Sigmoid colon (tissue), 7 donors: ENCODE results near the gene PRKCA. TPM values are rescaled to one million over a fixed set of nuclear protein-coding genes. Genes with fewer than 3 reads are reported as not detected.
A peak's percentile ranks its signal among the peaks of the same experiment; 100 is the strongest.

Source experiments
- DNase-seq: peaks from one replicate; pipeline ENCODE4 v3.0.0-alpha.2; 2019
- H3K27ac ChIP-seq, 4 donors: fragments of 200-600 bp; sonication (generic); one replicate each; pipeline ENCODE4 v1.5.1; 2016 to 2019; ENCODE audit warnings: mild to moderate bottlenecking in 1 of 4
- H3K27me3 ChIP-seq, 3 donors: fragments of 200-600 bp; sonication (generic); one replicate each; pipeline ENCODE4 v1.5.1; 2019; ENCODE audit warnings: mild to moderate bottlenecking in 1 of 3
- H3K36me3 ChIP-seq, 4 donors: fragments of 200-600 bp; sonication (generic); one replicate each; pipeline ENCODE4 v1.5.1; 2016 to 2019
- H3K4me1 ChIP-seq, 4 donors: fragments of 200-600 bp; sonication (generic); one replicate each; pipeline ENCODE4 v1.5.1; 2017 to 2019
- H3K4me3 ChIP-seq, 4 donors: fragments of 200-600 bp; sonication (generic); one replicate each; pipeline ENCODE4 v1.5.1; 2017 to 2019; ENCODE audit warnings: mild to moderate bottlenecking in 2 of 4, moderate library complexity in 1 of 4
- H3K9me3 ChIP-seq, 4 donors: fragments of 200-600 bp in 3 of 4; sonication (generic) in 3 of 4; one replicate each; pipeline versions ENCODE4 v1.5.1 to v1.6.1; 2013 to 2019
- CTCF ChIP-seq, 4 experiments: fragments of 450-650 bp in 3 of 4; fragments of 200-600 bp in 1 of 4; IDR thresholded peaks; one replicate each; pipeline ENCODE4 v1.5.1; 2016 to 2019; ENCODE audit warnings: antibody characterized with exemption in 4 of 4, mild to moderate bottlenecking in 3 of 4, moderate library complexity in 2 of 4
- EP300 ChIP-seq, 4 donors: sonication (generic); formaldehyde crosslinking; IDR thresholded peaks; one replicate each; pipeline ENCODE4 v1.6.1; 2017; ENCODE audit warnings: antibody characterized with exemption in 4 of 4
- POLR2A ChIP-seq, 2 donors: fragments of 450-650 bp; IDR thresholded peaks; one replicate each; pipeline ENCODE4 v1.6.1; 2016; ENCODE audit warnings: antibody characterized with exemption in 2 of 2, mild to moderate bottlenecking in 2 of 2, moderate library complexity in 2 of 2
- POLR2AphosphoS5 ChIP-seq, 4 donors: sonication (generic); formaldehyde crosslinking; IDR thresholded peaks; one replicate each; pipeline ENCODE4 v1.6.1; 2017; ENCODE audit warnings: antibody characterized with exemption in 4 of 4
- WGBS, 2 donors: extraction: QIAGEN DNeasy Blood & Tissue Kit; methylation state at CpG; one replicate each; pipeline ENCODE4 v1.1.7; 2013; 5-methylcytosine and 5-hydroxymethylcytosine counted together
- intact Hi-C: fragments of 100-400 bp; cut with DNase I; formaldehyde crosslinking; loops from one replicate; pipeline ENCODE4 v1.15.1; 2023
- polyA plus RNA-seq, 3 donors: library from polyadenylated mRNA; stranded (reverse); fragments of 200-250 nt; gene quantifications; one replicate each; pipeline ENCODE4 v1.2.3, GENCODE V29; 2013
- total RNA-seq, 4 donors: library from RNA; depleted of rRNA; stranded (reverse); fragments of >200 nt; gene quantifications; one replicate each; pipeline ENCODE4 v1.1.0, GENCODE V29; 2016
- donor health status: healthy with polysubstance abuse.
- donor health status: Bipolar disorder and iron deficiency.
- donor health status: healthy.

PRKCA gene
- total and polyA plus RNA-seq, 7 donors: 6.6 to 58.4 (median 42.6) TPM

- TF ChIP-seq POLR2A (IDR thresholded peaks at IDR 0.05) (no peak), POLR2AphosphoS5 (IDR thresholded peaks at IDR 0.05) (no peak), EP300 (IDR thresholded peaks at IDR 0.05) (no peak), CTCF (IDR thresholded peaks at IDR 0.05) (no peak)
- Histone ChIP-seq H3K4me3 (no peak overlapping the region), H3K36me3 (no peaks in the 10 kb centered on the region), H3K27ac (no peak overlapping the region), H3K4me1 (peaks cover 0 to 26% (median 16%) of the 10 kb centered on the region in 4 donors), H3K27me3 (no peaks in the 10 kb centered on the region), H3K9me3 (no peaks in the 10 kb centered on the region)
- intact Hi-C loops: no loop called here
- no peak for DNase-seq
- WGBS, 2 donors: 88 to 91% methylated on average over 2 of the region's 2 CpGs
Measured at GRCh38 chr17:66495035-66495434, 192.6 kb downstream of the PRKCA start.

- intact Hi-C loops: no loop called here
- no peaks in the 10 kb centered on the region for H3K9me3 ChIP-seq
- peaks cover 0 to 26% (median 16%) of the 10 kb centered on the region in 4 donors for H3K4me1 ChIP-seq
- DNase-seq: no peak
- no peak overlapping the region for H3K4me3 ChIP-seq
- TF ChIP-seq EP300 (IDR thresholded peaks at IDR 0.05) (no peak), POLR2AphosphoS5 (IDR thresholded peaks at IDR 0.05) (peak in 3 of 4 donors; percentile 36 to 64 (median 58))
- 38 to 64% methylated on average over 5 of the region's 5 CpGs for WGBS, 2 donors
- H3K27me3 ChIP-seq: no peaks in the 10 kb centered on the region
- no peaks in the 10 kb centered on the region for H3K36me3 ChIP-seq
- peak overlapping the region in 2 of 4 donors; percentile 26 to 33 for H3K27ac ChIP-seq
Measured at GRCh38 chr17:66496306-66496705, 193.9 kb downstream of the PRKCA start.

- WGBS, 2 donors: 96 to 97% methylated on average over 5 of the region's 5 CpGs
- intact Hi-C loops: no loop called here
- TF ChIP-seq CTCF (IDR thresholded peaks at IDR 0.05): no peak
- no peak for TF ChIP-seq POLR2A (IDR thresholded peaks at IDR 0.05)
- no peak for TF ChIP-seq EP300 (IDR thresholded peaks at IDR 0.05)
- TF ChIP-seq POLR2AphosphoS5 (IDR thresholded peaks at IDR 0.05): no peak
- no peak overlapping the region for H3K4me3 ChIP-seq
- H3K27me3 ChIP-seq: no peaks in the 10 kb centered on the region
- H3K9me3 ChIP-seq: no peaks in the 10 kb centered on the region
- H3K36me3 ChIP-seq: no peaks in the 10 kb centered on the region
- no peak for DNase-seq
- no peak overlapping the region for H3K27ac ChIP-seq
- peaks cover 0 to 29% (median 20%) of the 10 kb centered on the region in 4 donors for H3K4me1 ChIP-seq
Measured at GRCh38 chr17:66498580-66498979, 196.2 kb downstream of the PRKCA start.

- Histone ChIP-seq H3K27ac (no peak overlapping the region), H3K36me3 (no peaks in the 10 kb centered on the region), H3K9me3 (no peaks in the 10 kb centered on the region), H3K4me3 (no peak overlapping the region), H3K4me1 (peaks cover 0 to 66% (median 60%) of the 10 kb centered on the region in 4 donors), H3K27me3 (no peaks in the 10 kb centered on the region)
- intact Hi-C loops: loop anchor here (5.0 kb wide), 1 partner anchor 39 kb away; no protein-coding TSS in a partner anchor
- TF ChIP-seq CTCF (IDR thresholded peaks at IDR 0.05) (no peak), POLR2AphosphoS5 (IDR thresholded peaks at IDR 0.05) (no peak), POLR2A (IDR thresholded peaks at IDR 0.05) (no peak), EP300 (IDR thresholded peaks at IDR 0.05) (no peak)
- DNase-seq: no peak
- 91 to 93% methylated on average over 6 of the region's 6 CpGs for WGBS, 2 donors
Measured at GRCh38 chr17:66506641-66507040, 204.2 kb downstream of the PRKCA start.

GRCh38 chr17:66507103-66507923 is 204.9 kb downstream of the PRKCA start:
- Histone ChIP-seq H3K4me1 (peaks cover 0 to 72% (median 63%) of the 10 kb centered on the region in 4 donors), H3K9me3 (no peaks in the 10 kb centered on the region), H3K4me3 (no peak overlapping the region), H3K36me3 (no peaks in the 10 kb centered on the region), H3K27ac (peak overlapping the region; percentile 33 to 62 (median 56)), H3K27me3 (no peaks in the 10 kb centered on the region)
- TF ChIP-seq POLR2A (IDR thresholded peaks at IDR 0.05): no peak
- TF ChIP-seq POLR2AphosphoS5 (IDR thresholded peaks at IDR 0.05): peak in 1 of 4 donors; percentile 27
- no peak for TF ChIP-seq CTCF (IDR thresholded peaks at IDR 0.05)
- 52 to 70% methylated on average over 7 of the region's 7 CpGs for WGBS, 2 donors
- intact Hi-C loops: loop anchor here (5.0 kb wide), 1 partner anchor 40 kb away; no protein-coding TSS in a partner anchor
- peak; percentile 68 for DNase-seq
